IPS DF 19.7 (cell line): ENCODE data around the gene KMT2E.

Experiments used
- DNase-seq: peaks from one replicate; pipeline ENCODE4 v3.0.0-alpha.2; 2013; ENCODE audit warnings: low read depth, low spot score

The KMT2E gene

GRCh38 chr7:105130580-105130979 lies 116.6 kb downstream of the KMT2E start:
- no peak for DNase-seq

- no peak for DNase-seq
Measured at GRCh38 chr7:105131033-105131656, 117.1 kb downstream of the KMT2E start.

GRCh38 chr7:105131890-105132289 lies 117.9 kb downstream of the KMT2E start:
- DNase-seq: no peak

GRCh38 chr7:105132335-105132734 lies 118.3 kb downstream of the KMT2E start:
- no peak for DNase-seq

- no peak for DNase-seq
Measured at GRCh38 chr7:105132835-105133234, 118.8 kb downstream of the KMT2E start.

GRCh38 chr7:105133358-105133757 lies 119.4 kb downstream of the KMT2E start:
- DNase-seq: no peak

- DNase-seq: no peak
Measured at GRCh38 chr7:105133986-105134655, 120.1 kb downstream of the KMT2E start.

GRCh38 chr7:105136221-105136620 lies 122.2 kb downstream of the KMT2E start:
- DNase-seq: no peak

- no peak for DNase-seq
Measured at GRCh38 chr7:105137898-105138297, 123.9 kb downstream of the KMT2E start.

GRCh38 chr7:105139381-105139780 lies 125.4 kb downstream of the KMT2E start:
- no peak for DNase-seq

- DNase-seq: peak; percentile 28
Measured at GRCh38 chr7:105141068-105141467, 127.1 kb downstream of the KMT2E start.

GRCh38 chr7:105149827-105150226 lies 135.8 kb downstream of the KMT2E start:
- DNase-seq: no peak

- no peak for DNase-seq
Measured at GRCh38 chr7:105151152-105151551, 137.1 kb downstream of the KMT2E start.

- no peak for DNase-seq
Measured at GRCh38 chr7:105153531-105153930, 139.5 kb downstream of the KMT2E start.

- DNase-seq: no peak
Measured at GRCh38 chr7:105154084-105154483, 140.1 kb downstream of the KMT2E start.

- DNase-seq: no peak
Measured at GRCh38 chr7:105156731-105157130, 142.7 kb downstream of the KMT2E start.

- DNase-seq: no peak
Measured at GRCh38 chr7:105157278-105157677, 143.3 kb downstream of the KMT2E start.

- DNase-seq: no peak
Measured at GRCh38 chr7:105161366-105161765, 147.4 kb downstream of the KMT2E start.
